ENCODE measurements around the gene TRIM62.
"Not testable (repeated sequence)": the region's sequence is repeated elsewhere in the genome, so short reads cannot be mapped to it uniquely, and the experiment has no call there.

Gene TRIM62

GRCh38 chr1:33126411-33127000 lies 55.3 kb downstream of the TRIM62 start:
- H3K4me3 ChIP-seq (ENCODE audit: low read depth, low read length): peak overlapping the region; percentile 84
- no peak for DNase-seq (ENCODE audit: low read depth)
- no peak for TF ChIP-seq CTCF (IDR thresholded peaks at IDR 0.05; ENCODE audit: low read depth, low read length, missing control alignments)
- in situ Hi-C loops (cut with HindIII; ENCODE audit: low sequenced_read_pairs): no loop called here

- H3K4me3 ChIP-seq (ENCODE audit: low read depth, low read length); DNase-seq (ENCODE audit: low read depth); in situ Hi-C loops (cut with HindIII; ENCODE audit: low sequenced_read_pairs): not testable (repeated sequence)
Observed at GRCh38 chr1:33124647-33125046, 57.2 kb downstream of the TRIM62 start.

- in situ Hi-C loops (cut with HindIII; ENCODE audit: low sequenced_read_pairs): no loop called here
- no peak for DNase-seq (ENCODE audit: low read depth)
- H3K4me3 ChIP-seq (ENCODE audit: low read depth, low read length): no peak overlapping the region
- no peak for TF ChIP-seq CTCF (IDR thresholded peaks at IDR 0.05; ENCODE audit: low read depth, low read length, missing control alignments)
Observed at GRCh38 chr1:33123266-33123665, 58.6 kb downstream of the TRIM62 start.

GRCh38 chr1:33122483-33123178 lies 59.2 kb downstream of the TRIM62 start:
- no peak overlapping the region for H3K4me3 ChIP-seq (ENCODE audit: low read depth, low read length)
- no peak for DNase-seq (ENCODE audit: low read depth)
- no peak for TF ChIP-seq CTCF (IDR thresholded peaks at IDR 0.05; ENCODE audit: low read depth, low read length, missing control alignments)
- in situ Hi-C loops (cut with HindIII; ENCODE audit: low sequenced_read_pairs): no loop called here

GRCh38 chr1:33121728-33122127 lies 60.1 kb downstream of the TRIM62 start:
- no peak for DNase-seq (ENCODE audit: low read depth)
- no peak overlapping the region for H3K4me3 ChIP-seq (ENCODE audit: low read depth, low read length)
- no peak for TF ChIP-seq CTCF (IDR thresholded peaks at IDR 0.05; ENCODE audit: low read depth, low read length, missing control alignments)
- in situ Hi-C loops (cut with HindIII; ENCODE audit: low sequenced_read_pairs): no loop called here

GRCh38 chr1:33120436-33121231 lies 61.2 kb downstream of the TRIM62 start:
- TF ChIP-seq CTCF (IDR thresholded peaks at IDR 0.05; ENCODE audit: low read depth, low read length, missing control alignments): no peak
- H3K4me3 ChIP-seq (ENCODE audit: low read depth, low read length): no peak overlapping the region
- DNase-seq (ENCODE audit: low read depth): no peak
- in situ Hi-C loops (cut with HindIII; ENCODE audit: low sequenced_read_pairs): no loop called here

Data from astrocyte of the cerebellum (primary cell).